Right lobe of liver (tissue), 4 donors: ENCODE results near the gene C5AR1.

ENCODE experiments used
- CTCF ChIP-seq, 4 donors: fragments of 200-600 bp in 3 of 4; fragments of 450-650 bp in 1 of 4; IDR thresholded peaks; one replicate each; pipeline versions ENCODE4 v1.5.1 to v1.8.0; 2016 to 2022; ENCODE audit warnings: antibody characterized with exemption in 4 of 4, mild to moderate bottlenecking in 2 of 4
- POLR2A ChIP-seq: fragments of 450-650 bp; IDR thresholded peaks from one replicate; pipeline ENCODE4 v1.6.1; 2017; ENCODE audit warnings: antibody characterized with exemption, mild to moderate bottlenecking
- donor health status: DM: no; HTN: no; CAD: no.
- donor health status: DM: no; HTN: no; CAD: no.
- donor health status: DM: no; HTN: yes; CAD: no.

DNA sequence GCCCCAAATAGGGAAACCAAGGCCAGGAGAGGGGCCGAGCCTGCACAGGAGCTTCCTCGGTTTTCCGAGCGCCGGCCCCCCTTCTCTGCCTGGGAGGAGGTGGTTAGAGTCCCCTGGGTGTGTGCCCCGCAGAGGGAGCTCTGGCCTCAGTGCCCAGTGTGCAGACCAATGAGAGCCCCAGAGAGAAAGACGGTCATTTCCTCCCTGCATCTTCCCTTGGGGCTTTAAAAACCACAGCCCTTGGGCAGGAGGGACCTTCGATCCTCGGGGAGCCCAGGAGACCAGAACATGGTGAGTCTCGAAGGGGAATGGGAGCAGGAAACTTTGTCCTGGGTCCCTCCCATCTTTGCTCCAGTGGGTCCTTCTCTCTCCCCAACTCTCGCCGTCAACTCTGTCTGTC lies at the start of gene C5AR1:
- no peak for TF ChIP-seq CTCF (IDR thresholded peaks at IDR 0.05)
- TF ChIP-seq POLR2A = peak; percentile 47
